ENCODE measurements around the gene TYW1B.
"Not testable (repeated sequence)": the region's sequence is repeated elsewhere in the genome, so short reads cannot be mapped to it uniquely, and the experiment has no call there.

TYW1B gene

GRCh38 chr7:72622532-72622931 lies 205.5 kb downstream of the TYW1B start:
- no peak for DNase-seq (ENCODE audit: low spot score)

GRCh38 chr7:72621761-72622187 lies 206.2 kb downstream of the TYW1B start:
- DNase-seq (ENCODE audit: low spot score): not testable (repeated sequence)

GRCh38 chr7:72620923-72621322 lies 207.1 kb downstream of the TYW1B start:
- not testable (repeated sequence) for DNase-seq (ENCODE audit: low spot score)

- not testable (repeated sequence) for DNase-seq (ENCODE audit: low spot score)
Observed at GRCh38 chr7:72618435-72619180, 209.4 kb downstream of the TYW1B start.

GRCh38 chr7:72609761-72610160 lies 218.2 kb downstream of the TYW1B start:
- not testable (repeated sequence) for DNase-seq (ENCODE audit: low spot score)

GRCh38 chr7:72607988-72608387 lies 220.0 kb downstream of the TYW1B start:
- DNase-seq (ENCODE audit: low spot score): not testable (repeated sequence)

GRCh38 chr7:72605863-72606431 lies 222.1 kb downstream of the TYW1B start:
- not testable (repeated sequence) for DNase-seq (ENCODE audit: low spot score)

GRCh38 chr7:72604771-72605611 lies 223.0 kb downstream of the TYW1B start:
- not testable (repeated sequence) for DNase-seq (ENCODE audit: low spot score)

- not testable (repeated sequence) for DNase-seq (ENCODE audit: low spot score)
Observed at GRCh38 chr7:72603476-72603875, 224.5 kb downstream of the TYW1B start.

GRCh38 chr7:72603073-72603472 lies 224.9 kb downstream of the TYW1B start:
- no peak for DNase-seq (ENCODE audit: low spot score)

GRCh38 chr7:72601683-72602082 lies 226.3 kb downstream of the TYW1B start:
- not testable (repeated sequence) for DNase-seq (ENCODE audit: low spot score)

- DNase-seq (ENCODE audit: low spot score): not testable (repeated sequence)
Observed at GRCh38 chr7:72590023-72590422, 238.0 kb downstream of the TYW1B start.

- DNase-seq (ENCODE audit: low spot score): not testable (repeated sequence)
Observed at GRCh38 chr7:72587267-72587666, 240.7 kb downstream of the TYW1B start.

- DNase-seq (ENCODE audit: low spot score): not testable (repeated sequence)
Observed at GRCh38 chr7:72584576-72584975, 243.4 kb downstream of the TYW1B start.

- DNase-seq (ENCODE audit: low spot score): not testable (repeated sequence)
Observed at GRCh38 chr7:72583620-72584361, 244.2 kb downstream of the TYW1B start.

- DNase-seq (ENCODE audit: low spot score): not testable (repeated sequence)
Observed at GRCh38 chr7:72580142-72580770, 247.7 kb downstream of the TYW1B start.

GRCh38 chr7:72577107-72577506 lies 250.9 kb downstream of the TYW1B start:
- DNase-seq (ENCODE audit: low spot score): no peak

GRCh38 chr7:72561988-72562387 lies 266.0 kb downstream of the TYW1B start:
- not testable (repeated sequence) for DNase-seq (ENCODE audit: low spot score)

GRCh38 chr7:72559546-72559945 lies 268.5 kb downstream of the TYW1B start:
- not testable (repeated sequence) for DNase-seq (ENCODE audit: low spot score)

- DNase-seq (ENCODE audit: low spot score): not testable (repeated sequence)
Observed at GRCh38 chr7:72556733-72557132, 271.3 kb downstream of the TYW1B start.

GRCh38 chr7:72555238-72555637 lies 272.8 kb downstream of the TYW1B start:
- not testable (repeated sequence) for DNase-seq (ENCODE audit: low spot score)
